GM12875 (cell line): ENCODE data around the gene C3orf20.

Source experiments
- H3K4me3 ChIP-seq: one replicate; pipeline ENCODE4 v1.5.1; 2011; ENCODE audit warnings: low read depth, low read length, control low read depth
- CTCF ChIP-seq: IDR thresholded peaks from 2 replicates; pipeline ENCODE4 v1.5.1; 2011; ENCODE audit warnings: low read depth, mild to moderate bottlenecking, control low read depth, inconsistent platforms, low read length, moderate library complexity, borderline replicate concordance; ENCODE audit not compliant: insufficient read depth

C3orf20 gene

GRCh38 chr3:14725564-14726440 lies 50.9 kb downstream of the C3orf20 start:
- H3K4me3 ChIP-seq, result no peak overlapping the region
- TF ChIP-seq CTCF, result no peak

DNA sequence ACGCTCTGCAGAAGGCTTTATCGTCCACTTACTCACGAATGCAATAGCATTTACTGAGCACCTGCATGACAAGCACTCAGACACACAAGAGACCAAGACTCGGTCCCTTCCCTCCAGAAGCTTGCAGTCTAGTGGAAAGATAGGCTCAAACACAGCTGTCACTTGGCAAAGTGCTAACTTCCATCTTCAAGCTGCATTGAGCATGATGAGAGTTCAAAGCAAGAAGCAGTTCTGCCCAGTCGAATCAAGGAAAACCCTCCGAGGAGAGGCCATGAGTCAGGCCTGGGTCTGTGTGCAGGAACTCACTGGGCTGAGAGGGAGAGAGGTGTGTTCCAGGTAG lies 51.5 kb downstream of the C3orf20 start:
- H3K4me3 ChIP-seq, result no peak overlapping the region
- TF ChIP-seq CTCF, result no peak

DNA sequence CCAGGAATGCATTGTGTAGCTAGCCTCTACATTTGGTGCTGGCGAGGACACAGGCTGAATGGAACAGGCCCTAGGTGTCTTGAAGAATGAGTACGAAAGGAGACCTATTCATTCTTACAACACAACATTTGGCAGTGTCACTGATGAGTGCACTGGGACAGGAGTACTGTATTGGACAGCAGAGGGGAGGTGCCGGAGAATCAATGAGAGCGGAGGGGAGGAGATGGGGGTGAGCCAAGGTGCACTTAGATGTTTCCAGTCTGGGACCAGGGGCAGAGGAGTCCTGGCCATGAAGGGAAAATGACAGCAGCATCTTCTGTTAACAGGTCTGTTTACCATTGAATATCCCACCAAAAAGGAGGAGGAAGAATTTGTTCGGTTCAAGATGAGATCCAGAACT lies 53.2 kb downstream of the C3orf20 start:
- H3K4me3 ChIP-seq, result no peak overlapping the region
- TF ChIP-seq CTCF, result no peak

GRCh38 chr3:14730703-14731382 lies 55.9 kb downstream of the C3orf20 start:
- no peak overlapping the region for H3K4me3 ChIP-seq
- no peak for TF ChIP-seq CTCF

GRCh38 chr3:14740983-14741382 lies 66.0 kb downstream of the C3orf20 start:
- H3K4me3 ChIP-seq, result no peak overlapping the region
- no peak for TF ChIP-seq CTCF

DNA sequence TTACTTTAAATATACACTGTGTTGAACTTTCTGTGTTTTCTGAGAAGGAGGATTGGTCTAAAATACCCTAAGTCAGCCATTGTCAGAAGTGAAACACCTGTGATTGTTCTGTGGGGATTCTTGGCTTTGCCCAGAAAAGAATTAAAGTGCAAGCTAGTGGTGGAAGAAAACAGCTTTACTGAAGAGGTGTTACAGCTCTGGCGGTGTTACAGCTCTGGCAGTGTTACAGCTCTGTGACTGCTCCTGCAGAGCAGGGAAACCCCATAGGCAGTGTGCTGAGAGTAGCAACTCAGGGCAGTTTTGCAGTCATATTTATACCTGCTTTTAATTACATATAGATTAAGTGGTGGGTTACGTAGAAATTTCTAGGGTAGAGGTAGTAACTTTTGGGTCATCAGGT lies 66.6 kb downstream of the C3orf20 start:
- H3K4me3 ChIP-seq, result no peak overlapping the region

More for the DNA sequence above, 66.6 kb downstream of the C3orf20 start:
- TF ChIP-seq CTCF, result no peak
